GM21723 (cell line): ENCODE measurements around the gene BBLN.
A peak's percentile ranks its signal among the peaks of the same experiment; 100 is the strongest.
"Not testable (repeated sequence)": the region's sequence is repeated elsewhere in the genome, so short reads cannot be mapped to it uniquely, and the experiment has no call there.

Experiments used
- ATAC-seq: cut with Tn5 transposase; IDR thresholded peaks from one replicate; pipeline ENCODE4 v1.9.1; 2021; ENCODE audit warnings: mild to moderate bottlenecking, moderate library complexity; ENCODE audit not compliant: unreplicated experiment

BBLN gene, protein sequence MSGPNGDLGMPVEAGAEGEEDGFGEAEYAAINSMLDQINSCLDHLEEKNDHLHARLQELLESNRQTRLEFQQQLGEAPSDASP

DNA sequence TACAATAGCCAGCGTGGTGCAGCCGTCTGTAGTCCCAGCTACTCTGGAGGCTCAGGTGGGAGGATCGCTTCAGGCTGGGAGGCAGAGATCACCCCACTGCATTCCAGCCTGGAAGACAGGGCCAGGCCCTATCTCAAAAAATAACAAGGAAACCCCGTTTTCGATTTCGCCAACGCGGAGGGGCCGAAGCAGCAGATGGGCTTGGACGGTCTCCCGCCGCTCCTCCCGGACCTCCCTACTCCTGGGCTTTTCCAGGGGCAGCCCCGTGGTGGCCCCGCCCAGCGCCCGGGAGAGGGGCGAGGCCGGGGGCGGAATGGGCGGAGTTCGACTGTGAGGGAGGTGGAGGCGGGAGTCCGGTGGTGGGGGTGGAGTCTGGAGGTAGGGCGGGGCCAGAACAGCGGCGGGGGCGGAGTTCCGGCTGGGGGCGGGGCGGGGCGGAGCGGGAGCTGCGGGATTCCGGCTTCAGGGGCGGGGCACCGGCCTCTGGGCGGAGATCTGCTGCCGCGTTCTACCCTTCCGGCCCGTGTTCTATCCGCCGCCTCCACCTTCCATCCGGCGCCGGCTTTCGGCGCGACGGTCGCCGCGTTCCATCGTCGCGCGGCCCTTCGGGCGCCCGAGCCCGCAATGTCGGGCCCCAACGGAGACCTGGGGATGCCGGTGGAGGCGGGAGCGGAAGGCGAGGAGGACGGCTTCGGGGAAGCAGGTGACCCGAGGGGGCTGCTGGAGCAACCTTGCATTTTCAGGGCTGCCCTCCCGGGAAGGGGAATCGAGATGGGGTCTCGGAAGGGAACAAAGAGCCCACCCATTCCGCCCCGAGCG lies at the start of gene BBLN:
BBLN (plus strand) TSS at position 482 of the 819 bp plus-strand sequence; CDS start at position 625, 143 bp downstream.
- peak; percentile 78 for ATAC-seq

DNA sequence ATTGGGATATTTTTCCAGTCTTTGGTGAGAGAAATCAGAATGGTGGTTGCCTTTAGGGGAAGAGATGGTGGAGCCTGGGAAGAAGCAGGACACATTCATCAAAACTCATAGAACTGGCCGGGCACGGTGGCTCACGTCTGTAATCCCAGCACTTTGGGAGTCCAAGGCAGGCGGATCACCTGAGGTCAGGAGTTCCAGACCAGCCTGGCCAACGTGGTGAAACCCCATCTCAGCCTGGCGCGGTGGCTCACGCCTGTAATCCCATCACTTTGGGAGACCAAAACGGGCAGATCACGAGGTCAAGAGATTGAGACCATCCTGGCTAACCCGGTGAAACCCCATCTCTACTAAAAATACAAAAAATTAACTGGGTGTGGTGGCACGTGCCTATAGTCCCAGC lies 48.3 kb upstream of the BBLN start:
- ATAC-seq = not testable (repeated sequence)

DNA sequence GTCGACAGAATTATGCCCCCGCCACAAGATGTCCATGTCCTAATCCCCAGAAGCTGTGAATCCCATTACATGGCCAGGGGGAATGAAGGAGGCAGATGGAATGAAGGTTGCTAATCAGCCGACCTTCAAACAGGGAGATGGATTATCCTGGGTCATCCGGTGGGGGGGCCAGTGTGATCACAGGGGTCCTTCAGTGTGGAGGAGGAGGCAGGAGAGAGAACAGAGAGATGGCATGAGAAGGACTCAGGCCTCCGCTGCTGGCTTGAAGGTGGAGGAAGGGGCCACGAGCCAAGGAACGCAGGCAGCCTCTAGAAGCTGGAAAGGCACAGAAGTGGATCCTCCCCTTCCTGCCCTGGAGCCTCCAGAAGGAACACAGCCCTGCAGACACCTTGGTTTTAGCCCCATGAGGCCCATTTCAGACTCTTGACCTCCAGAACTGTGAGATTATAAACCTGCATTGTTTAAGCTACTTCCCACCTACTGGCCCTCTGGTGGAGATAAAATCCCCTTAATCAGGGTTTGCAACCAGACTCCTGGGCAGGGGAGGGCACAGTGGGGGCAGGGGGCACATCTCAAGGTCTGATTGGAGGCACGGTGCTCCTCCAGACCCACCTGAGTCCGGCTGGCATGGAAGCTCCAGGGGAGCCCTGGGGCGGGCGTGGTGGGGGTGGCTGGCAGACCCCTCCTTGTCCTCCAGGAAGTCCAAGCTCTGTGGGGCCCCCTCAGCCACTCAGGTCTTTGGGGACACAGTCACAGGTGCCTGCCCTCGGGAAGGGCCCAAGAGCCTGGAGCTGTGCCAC lies 46.3 kb upstream of the BBLN start:
- ATAC-seq = no peak

DNA sequence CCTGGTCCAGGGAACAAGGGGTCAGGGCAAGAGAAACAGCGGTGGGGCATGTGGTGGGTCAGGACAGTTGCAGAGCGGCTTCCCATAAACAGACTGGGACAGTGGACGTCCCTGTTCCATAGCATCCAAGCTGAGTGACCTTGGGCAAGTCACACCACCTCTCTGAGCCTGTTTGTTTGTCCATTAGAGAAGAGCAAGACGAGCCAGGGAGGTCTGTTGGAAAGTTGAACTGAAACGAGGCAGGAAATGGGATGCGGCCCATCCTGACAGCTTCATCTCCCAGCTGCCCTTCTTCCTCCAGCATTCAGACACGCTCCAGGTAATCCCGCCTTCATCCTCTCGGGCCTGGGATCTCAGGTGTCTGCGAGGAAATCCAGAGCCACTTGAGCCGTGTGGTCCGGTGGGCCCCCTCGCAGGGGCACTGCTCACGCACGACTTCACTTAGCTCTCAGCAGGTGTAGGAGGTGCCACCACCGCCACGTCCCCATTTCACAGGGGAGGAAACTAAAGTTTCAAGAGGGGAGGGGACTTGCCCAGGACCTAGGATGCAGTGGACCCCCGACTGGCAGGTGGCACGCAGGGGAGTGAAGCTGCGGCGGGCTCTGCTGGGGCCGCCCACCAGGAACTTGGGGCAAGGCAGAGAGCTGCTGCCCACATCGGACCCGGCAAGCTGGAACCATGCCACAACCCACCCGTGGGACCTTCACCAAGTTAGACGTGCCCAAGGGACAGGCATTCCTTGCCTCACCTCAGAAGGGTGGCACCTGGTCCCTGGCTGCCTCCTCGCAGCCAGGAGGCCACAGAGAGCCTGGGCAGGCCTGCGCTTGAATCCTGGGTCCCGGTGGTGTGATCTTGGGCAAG lies 45.5 kb upstream of the BBLN start:
- no peak for ATAC-seq

DNA sequence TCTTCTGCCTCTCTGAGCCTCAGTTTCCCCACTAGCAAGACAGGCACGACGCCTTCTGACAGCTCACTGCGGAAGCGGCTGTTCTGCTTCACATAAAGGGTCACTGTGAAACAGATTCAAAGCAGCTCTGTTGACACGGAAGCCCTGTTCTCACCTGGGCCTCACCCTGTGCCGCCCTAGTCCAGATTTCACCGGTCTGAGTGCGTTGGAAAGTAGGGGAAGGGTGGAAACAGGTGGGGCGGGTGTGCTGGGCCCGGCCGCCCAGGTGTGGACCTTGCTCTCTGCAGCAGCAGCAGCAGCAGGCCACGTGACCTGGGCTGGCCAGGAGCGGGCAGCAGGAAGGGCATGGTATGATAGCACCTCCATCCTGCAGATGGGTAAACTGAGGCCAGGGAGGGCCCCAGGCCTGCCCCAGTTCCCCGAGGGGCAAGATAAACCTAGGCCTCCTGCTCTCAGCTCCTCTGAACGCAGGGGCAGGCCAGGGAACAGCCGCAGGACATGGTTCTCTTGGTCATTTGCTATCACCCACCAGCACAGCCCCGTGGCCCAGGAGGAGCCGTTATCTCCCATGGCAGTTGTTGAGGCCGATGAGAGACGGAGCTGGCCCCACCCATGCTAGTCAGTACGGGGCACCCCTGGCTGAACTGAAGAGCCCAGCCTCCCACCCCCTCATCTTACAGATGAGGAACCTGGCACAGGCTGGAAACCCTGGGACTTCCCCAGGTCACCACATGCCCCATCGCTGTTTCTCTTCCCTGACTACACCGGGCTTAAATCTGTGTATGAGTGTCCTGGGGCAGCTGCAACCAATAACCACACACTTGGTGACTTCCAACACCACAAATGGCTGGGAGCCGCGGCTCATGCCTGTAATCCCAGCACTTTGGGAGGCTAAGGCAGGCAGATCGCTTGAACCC lies 44.6 kb upstream of the BBLN start:
- ATAC-seq = no peak

DNA sequence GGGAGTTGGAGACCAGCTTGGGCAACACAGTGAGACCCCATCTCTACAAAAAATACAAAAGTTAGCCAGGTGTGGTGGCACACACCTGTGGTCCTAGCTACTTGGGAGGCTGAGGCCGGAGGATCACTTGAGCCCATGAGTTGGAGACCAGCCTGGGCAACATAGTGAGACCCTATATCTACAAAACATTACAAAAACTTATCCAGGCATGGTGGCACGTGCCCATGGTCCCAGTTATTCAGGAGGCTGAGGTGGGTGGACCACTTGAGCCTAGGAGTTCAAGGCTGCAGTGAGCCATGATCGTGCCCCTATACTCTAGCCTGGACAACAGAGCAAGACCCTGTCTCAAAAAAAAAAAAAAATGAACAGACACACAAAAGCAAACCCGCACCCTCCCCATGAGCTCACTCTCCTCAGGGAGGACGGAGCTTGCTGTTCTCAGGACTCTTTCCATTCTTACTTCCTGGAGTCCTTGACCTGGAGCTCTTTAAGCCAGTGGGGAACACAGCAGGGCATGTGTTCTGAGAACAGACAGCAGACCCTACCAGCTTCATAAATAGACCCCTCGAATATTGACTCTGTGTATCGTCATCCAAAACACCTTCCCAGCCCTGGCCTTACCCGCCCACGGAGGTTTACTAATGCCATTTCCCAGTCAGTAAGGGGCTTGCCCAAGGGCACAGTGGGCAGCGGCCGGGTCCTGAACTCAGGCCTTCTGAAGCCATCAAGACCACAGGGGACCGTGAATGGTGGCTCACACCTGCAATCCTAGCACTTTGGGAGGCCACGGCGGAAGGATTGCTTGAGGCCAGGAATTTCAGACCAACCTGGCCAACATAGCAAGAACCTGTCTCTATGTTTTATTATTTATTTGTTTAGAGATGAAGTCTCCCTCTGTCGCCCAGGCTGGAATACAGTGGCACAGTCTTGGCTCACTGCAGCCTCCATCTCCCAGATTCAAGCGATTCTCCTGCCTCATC lies 43.7 kb upstream of the BBLN start:
- no peak for ATAC-seq

DNA sequence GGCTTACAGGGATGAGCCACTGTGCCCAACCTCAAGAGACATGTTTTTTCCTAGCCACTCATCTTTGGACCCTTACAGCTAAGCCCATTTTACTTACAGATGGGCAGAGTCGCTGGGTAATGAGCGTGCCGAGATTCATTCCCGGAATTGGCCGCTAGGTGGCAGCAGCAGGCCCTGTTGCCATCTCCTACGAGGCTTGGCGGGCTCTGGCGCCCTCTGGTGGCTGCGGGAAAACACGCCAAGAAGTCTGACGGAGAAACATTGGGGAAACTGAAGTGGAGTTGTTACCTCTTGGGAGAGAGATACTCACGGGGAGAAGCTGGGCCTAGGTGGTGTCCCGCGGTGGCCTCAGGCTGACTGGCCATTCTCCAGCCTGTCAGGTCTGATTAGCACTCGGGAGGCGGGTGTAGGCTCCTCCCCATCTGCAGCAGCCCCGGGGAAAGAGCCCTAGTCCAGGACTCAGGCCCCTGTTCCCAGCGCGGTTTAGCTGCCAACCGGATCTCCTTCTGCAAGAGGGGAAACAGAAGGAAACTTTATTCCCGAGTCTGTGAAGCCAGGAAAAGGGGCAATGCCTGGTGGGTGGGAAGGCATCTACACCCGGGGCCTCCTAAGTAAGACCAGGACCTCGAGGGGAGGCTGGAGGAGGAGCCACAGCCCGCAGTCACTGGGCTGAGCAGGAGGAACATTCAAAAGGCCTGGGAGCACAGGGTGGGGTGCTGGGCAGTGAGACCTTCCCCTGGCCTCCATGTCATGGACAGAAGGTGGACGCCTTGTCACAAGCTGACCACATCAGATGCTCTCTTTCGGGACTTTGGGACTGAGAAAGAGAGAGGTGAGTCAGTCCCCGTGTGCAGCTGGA lies 42.2 kb upstream of the BBLN start:
- ATAC-seq = peak; percentile 64

DNA sequence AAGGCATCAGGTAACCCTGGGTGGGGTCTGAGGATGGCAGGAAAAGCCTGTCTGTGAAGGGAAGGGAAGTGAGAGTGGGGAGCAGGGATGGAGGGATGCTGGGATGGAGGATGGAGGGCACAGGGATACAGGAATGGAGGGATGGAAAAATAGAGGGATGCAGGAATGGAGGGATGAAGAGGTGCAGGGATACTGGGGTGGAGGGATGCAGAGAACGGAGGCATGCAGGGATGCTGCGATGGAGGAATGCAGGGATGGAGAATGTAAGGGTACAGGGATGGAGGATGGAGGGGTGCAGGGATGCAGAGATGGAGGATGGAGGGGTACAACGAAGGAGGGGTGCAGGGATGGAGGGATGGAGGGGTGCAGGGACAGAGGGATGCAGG lies 41.6 kb upstream of the BBLN start:
- ATAC-seq = no peak

DNA sequence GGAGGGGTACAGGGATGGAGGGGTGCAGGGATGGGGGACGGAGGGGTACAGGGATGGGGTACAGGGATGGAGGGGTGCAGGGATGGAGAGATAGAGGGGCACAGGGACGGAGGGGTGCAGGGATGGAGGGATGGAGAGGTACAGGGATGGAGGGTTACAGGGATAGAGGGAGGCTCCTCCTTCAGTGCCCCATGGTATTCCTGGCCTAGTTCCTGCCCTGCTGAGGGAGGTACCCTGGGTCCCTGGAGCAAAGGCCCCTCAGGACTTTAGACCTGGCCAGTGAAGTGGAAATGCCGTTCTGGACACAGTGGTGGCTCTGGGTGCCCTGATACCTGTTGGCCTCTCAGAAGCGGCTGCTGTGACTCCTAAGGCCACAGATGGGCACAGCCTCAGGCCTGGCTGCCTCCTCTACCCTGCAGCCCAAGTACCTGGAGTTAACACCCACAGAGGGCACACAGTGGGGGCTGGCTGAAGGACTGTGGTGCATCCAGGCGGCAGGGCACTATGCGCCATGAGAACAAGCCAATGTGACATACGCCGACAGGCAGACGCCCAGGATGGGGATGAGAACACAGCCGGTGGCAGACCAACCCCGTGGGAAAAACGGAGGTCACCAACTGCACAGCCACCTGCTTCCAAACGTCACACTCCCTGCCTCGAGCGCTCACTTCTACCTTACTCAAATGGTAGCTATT lies 40.9 kb upstream of the BBLN start:
- ATAC-seq = no peak

DNA sequence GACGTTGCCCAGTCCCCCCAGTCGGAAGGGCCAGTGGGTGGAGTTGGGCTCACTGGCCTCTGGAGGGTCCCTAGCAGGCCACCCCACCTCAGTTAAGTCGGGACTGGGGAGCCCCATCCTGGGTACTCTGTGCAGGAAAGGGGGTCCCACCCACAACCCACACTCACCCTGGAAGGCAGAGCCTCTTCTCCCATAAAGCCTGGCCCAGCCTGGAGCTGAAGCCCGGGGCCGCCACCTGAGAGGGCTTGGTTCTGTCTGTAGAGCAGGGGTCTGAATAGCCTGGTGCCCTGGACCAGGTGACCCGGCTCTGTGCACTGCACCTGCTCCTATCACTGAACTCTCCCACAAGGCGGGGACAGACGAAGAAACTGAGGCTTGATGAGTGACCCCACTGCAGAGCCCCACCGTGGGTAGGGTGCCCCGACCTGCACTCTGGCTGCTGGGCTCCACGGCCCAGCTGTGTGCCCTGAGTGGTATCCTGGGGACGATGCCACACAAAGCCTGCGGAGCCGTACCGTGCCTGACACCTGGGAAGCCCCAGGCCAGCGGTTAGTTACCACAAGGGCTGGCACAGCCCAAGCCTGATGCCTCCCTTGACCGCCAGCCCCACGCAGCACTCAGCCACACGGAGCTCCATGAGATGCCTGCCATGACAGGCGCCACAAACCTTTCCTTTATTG lies 39.9 kb upstream of the BBLN start:
- no peak for ATAC-seq

DNA sequence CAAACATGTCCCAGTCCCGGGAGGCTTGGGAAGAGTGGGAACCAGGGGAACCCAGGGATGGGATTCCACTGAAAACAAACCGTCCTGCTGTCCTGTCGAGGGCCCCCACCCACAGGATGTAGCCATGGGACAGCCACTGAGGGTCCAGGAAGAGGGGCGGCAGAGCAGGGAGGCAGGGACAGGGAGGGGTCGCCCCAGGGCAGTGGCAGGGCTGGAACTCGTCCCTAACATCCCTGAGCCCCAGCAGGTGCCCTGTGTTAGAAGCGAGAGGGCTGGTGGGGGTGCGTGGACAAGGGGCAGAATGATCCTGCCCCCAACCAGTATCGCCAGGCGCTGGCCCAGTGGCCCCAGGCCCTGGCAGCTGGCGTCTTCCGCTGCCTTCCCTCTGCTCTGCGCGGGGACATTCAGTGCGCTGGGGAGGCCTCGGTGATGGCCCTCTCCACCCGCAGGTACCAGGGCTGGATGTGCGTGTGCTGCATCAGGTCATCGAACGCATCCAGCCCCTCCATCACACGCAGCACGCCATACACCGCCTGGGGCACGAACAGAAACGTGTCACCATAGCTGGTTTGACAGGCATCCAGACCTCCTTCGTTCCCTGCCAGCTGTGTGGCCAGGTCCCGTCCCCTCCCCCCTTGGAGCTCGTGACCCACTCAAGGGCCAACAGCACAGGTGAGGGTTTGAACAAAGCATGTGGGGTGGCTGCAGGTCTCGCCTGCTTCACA lies 39.2 kb upstream of the BBLN start:
- no peak for ATAC-seq

DNA sequence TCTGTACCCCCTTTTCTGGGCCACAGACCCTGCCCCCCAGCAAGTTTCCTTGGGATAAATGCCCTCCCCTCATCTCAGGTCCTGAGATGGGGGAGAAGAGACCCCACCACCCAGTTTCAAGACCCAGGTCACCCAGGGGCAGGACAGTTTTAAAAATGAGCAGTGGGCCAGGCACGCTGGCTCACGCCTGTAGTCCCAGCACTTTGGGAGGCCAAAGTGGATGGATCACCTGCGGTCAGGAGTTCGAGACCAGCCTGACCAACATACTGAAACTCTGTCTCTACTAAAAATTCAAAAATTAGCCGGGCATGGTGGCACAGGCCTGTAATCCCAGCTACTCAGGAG lies 38.6 kb upstream of the BBLN start:
- no peak for ATAC-seq

DNA sequence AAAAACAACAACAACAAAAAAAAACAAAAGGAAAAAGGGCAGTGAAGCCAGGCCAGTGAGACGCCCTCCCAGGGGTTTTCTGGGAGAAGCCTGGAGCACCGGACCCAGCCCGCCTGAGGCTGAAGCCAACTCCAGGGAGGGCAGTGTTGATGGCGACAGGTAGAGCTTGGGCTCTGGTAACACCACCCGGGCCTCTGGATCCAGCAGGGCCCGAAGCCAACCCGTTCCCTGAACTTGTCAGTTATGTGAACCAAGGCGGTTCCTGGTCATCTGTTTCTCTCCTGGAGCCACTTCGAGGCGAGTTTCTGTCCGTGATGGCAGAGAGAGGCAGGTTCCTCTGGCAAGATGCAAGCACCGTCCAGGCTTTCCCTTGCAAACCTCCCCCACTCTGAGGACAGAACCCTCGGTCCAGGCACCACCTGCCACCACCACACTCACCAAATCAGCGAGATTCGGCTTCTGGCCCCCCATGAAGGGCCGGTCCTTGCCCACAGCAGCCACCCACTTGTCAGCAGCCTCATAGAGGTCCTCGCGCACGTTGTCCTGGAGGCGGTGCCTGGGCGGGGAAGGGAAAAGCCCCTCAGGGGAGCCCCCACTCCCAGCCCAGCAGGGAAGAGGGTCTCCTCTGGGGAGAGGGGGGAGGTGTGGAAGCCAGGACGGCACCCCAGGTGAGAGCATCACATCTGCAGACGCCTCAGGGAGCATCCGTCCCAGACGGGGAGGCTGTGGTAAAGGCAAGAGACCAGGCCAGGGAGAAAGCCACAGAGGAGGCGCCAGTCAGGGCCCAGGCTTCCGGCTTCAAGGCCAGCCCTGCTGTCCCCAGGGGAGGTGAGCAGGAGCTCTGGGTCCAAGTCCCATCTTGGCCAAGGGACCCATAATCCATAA lies 37.9 kb upstream of the BBLN start:
- no peak for ATAC-seq

DNA sequence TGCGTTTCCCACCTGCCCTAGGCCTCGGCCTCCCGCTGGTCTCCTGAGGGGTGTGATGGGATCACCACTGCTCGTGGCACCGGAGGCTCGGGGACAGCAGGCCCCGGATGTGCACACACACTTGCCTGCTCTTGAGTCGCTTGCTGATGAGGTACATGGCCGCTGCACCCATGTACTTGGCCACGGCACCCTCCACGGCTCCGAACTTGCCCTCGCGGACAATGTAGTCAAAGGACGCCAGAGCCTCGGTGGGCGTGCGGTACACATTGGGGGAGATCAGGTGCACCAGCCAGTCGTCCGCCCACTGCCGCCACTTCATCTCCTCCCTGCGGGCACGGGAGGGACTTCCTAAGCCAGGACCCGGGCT lies 37.3 kb upstream of the BBLN start:
- ATAC-seq = no peak

DNA sequence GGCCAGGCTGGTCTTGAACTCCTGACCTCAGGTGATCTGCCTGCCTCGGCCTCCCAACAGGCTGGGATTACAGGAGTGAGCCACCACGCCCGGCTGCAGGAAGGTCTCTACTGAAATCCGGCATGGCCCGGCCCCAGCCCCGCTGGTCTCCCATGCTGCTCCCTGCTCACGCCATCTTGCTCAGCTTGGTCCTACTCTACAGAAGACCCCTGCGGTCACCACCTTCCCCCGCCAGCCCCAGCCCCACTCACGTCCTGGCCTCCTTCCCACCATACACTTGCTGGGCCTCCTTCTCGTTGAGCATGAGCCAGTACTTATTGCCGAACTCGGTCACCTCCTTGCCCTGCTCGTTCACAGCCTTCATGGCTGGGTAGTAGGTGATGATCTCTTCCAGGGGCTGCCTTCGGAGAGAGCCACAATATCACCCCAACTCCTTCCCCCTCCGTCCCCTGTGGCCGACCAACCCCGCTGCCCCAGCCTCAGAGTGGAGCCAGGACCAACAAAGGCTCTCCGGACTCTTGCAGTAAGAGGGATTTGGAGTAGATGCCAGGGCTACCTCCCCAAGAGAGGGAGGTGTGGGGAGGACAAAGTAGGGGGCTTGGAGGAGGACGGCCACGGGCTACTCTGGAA lies 36.5 kb upstream of the BBLN start:
- no peak for ATAC-seq
